Measurements from ENCODE around the gene PSMD5. TPM values are rescaled to one million over a fixed set of nuclear protein-coding genes. Genes with fewer than 3 reads are reported as not detected.

The PSMD5 gene
- polyA plus RNA-seq, 1 experiment, result 57.6 TPM

DNA sequence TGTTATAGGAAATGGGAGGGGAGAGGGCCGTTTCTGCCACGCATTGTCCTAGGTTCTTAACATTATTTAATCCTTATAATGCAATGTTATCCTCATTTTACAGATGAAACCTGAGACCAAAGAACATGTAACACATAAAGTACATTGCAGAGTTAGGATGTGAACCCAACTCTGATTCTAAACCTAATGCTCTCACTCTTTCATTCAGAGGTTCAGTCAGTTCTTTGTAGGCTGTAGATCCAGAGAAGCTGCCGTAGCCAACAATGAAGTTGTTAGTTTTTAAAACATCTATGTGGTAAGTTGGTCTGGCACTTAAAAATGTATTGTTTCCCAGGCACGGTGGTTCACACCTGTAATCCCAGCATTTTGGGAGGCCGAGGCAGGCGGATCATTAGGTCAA, 10.5 kb upstream of the PSMD5 start:
- H3K4me3 ChIP-seq (ENCODE audit: low read depth, low read length), result no peak overlapping the region
- ChIA-PET POLR2A (no interaction called here), CTCF (no interaction called here)
- no peak for DNase-seq (ENCODE audit: low read depth, low spot score)
- no peaks in the 10 kb centered on the region for H3K9me3 ChIP-seq (ENCODE audit: control insufficient read depth, insufficient read depth, low read length)
- no peak overlapping the region for H3K27ac ChIP-seq (ENCODE audit: low read depth, low read length)
- TF ChIP-seq, protein P1, sequence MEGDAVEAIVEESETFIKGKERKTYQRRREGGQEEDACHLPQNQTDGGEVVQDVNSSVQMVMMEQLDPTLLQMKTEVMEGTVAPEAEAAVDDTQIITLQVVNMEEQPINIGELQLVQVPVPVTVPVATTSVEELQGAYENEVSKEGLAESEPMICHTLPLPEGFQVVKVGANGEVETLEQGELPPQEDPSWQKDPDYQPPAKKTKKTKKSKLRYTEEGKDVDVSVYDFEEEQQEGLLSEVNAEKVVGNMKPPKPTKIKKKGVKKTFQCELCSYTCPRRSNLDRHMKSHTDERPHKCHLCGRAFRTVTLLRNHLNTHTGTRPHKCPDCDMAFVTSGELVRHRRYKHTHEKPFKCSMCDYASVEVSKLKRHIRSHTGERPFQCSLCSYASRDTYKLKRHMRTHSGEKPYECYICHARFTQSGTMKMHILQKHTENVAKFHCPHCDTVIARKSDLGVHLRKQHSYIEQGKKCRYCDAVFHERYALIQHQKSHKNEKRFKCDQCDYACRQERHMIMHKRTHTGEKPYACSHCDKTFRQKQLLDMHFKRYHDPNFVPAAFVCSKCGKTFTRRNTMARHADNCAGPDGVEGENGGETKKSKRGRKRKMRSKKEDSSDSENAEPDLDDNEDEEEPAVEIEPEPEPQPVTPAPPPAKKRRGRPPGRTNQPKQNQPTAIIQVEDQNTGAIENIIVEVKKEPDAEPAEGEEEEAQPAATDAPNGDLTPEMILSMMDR (IDR thresholded peaks at IDR 0.05; ENCODE audit: low read depth, low read length), result no peak
- no peaks in the 10 kb centered on the region for H3K27me3 ChIP-seq (ENCODE audit: control insufficient read depth, insufficient read depth, low read length)

DNA sequence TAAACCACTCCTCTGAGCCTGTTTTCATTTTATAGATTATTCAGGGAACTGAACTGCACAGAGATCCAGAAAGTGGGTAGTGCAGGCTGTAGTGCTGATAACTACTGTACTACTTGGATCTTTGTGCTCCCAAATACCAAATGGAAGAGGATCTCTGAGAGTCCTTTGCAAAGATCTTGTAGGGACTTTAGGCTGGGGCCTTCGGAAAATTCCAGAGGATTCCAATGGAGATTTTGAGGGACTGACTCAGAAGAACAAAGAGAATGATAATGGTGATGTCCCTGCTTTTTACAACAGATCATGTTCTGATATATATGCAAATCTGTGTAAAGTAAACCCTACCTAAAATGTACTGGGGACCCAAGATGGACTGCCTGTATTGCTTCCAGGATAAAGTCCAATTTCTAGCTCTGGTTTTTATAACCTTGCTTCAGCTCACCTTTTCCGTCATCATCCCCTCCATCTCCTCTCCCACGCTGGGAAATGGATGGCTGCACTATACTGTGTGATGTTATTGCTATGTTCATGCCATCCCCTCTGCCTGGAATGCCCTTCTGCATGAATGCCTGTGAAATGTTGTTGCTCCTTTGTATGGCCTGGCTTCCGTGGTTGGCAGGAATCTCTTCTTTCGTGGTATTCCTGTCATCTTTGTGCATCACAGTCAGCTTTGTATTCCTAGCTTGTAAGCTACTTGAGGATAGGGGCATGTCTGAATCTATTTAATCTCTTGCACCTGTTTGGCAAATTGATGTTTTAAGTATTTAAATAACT, 9.7 kb upstream of the PSMD5 start:
- ChIA-PET CTCF (no interaction called here), POLR2A (no interaction called here)
- H3K27ac ChIP-seq (ENCODE audit: low read depth, low read length), result no peak overlapping the region
- H3K4me3 ChIP-seq (ENCODE audit: low read depth, low read length), result no peak overlapping the region
- H3K27me3 ChIP-seq (ENCODE audit: control insufficient read depth, insufficient read depth, low read length), result no peaks in the 10 kb centered on the region
- TF ChIP-seq, protein P1 (IDR thresholded peaks at IDR 0.05; ENCODE audit: low read depth, low read length), result no peak
- DNase-seq (ENCODE audit: low read depth, low spot score), result no peak
- no peaks in the 10 kb centered on the region for H3K9me3 ChIP-seq (ENCODE audit: control insufficient read depth, insufficient read depth, low read length)

DNA sequence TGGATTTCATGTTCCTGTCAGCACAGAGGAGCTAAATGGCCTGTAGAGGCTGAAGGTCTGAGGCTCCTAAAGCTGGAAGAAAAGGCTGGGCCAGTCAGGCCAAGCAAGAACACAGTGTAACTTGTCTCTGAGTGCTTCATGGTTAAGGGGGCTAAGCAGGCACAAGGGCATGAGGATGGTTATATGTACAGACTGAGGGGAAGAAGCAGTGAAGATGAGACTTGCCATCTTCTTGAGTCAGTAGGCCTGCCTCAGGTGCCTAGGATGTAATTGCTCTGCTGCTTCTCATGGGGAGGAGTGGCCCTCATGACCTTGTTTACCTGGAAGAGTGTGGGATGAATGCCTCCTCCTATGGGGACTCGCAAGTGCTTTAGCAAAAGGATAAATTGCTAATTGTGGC, 8.7 kb upstream of the PSMD5 start:
- H3K27ac ChIP-seq (ENCODE audit: low read depth, low read length), result no peak overlapping the region
- CTCF ChIA-PET, result no interaction called here
- no peaks in the 10 kb centered on the region for H3K9me3 ChIP-seq (ENCODE audit: control insufficient read depth, insufficient read depth, low read length)
- no peak for DNase-seq (ENCODE audit: low read depth, low spot score)
- no peak overlapping the region for H3K4me3 ChIP-seq (ENCODE audit: low read depth, low read length)
- no peaks in the 10 kb centered on the region for H3K27me3 ChIP-seq (ENCODE audit: control insufficient read depth, insufficient read depth, low read length)
- TF ChIP-seq, protein P1 (IDR thresholded peaks at IDR 0.05; ENCODE audit: low read depth, low read length), result no peak
- POLR2A ChIA-PET, result no interaction called here

DNA sequence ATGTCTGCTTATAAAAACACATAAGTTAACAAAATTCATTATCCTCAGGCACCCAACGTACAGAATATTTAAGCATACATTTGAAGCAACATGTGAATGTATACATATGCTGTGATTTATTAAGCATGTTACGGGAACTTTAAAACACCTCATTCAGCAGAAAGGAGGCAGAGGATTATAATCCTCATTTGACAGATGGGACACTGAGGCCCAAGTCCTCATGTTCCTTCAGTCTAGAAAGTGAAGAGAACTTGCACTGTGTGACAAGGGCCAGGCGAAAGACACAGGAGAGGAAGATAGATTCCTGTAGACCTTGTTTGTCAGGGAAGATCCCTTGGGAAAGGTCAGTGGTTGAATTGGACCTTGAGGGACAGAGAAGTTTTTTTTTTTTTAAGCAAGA, 7.6 kb upstream of the PSMD5 start:
- no peaks in the 10 kb centered on the region for H3K27me3 ChIP-seq (ENCODE audit: control insufficient read depth, insufficient read depth, low read length)
- POLR2A ChIA-PET, result no interaction called here
- no peak overlapping the region for H3K27ac ChIP-seq (ENCODE audit: low read depth, low read length)
- no peak overlapping the region for H3K4me3 ChIP-seq (ENCODE audit: low read depth, low read length)
- no peaks in the 10 kb centered on the region for H3K9me3 ChIP-seq (ENCODE audit: control insufficient read depth, insufficient read depth, low read length)
- TF ChIP-seq, protein P1 (IDR thresholded peaks at IDR 0.05; ENCODE audit: low read depth, low read length), result no peak
- CTCF ChIA-PET, result no interaction called here
- DNase-seq (ENCODE audit: low read depth, low spot score), result no peak

DNA sequence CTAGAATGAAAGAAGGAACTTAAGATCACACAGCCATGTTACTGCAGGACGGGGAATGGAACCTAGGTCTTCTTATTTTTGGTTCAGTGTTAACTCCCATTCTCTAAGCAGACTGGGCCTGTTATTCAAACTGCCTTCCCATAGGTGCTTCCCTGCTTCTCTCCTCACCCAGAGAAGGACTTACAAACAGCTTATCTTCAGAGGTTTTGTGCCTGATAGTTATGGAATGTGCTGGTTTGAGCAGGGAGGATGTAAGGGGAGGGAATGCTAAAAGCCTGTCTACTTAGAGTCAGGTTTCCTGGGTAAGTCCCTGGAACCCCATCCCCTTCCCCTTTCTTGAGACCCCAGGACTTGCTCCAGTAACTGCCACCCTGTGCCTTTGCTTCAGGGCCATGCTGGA, 4.2 kb upstream of the PSMD5 start:
- CTCF ChIA-PET, result interaction anchor here (0.8 to 1.5 kb wide), 2 partner anchors 91 to 213 kb away, joined by 3 read pairs; no protein-coding TSS in a partner anchor
- TF ChIP-seq, protein P1 (IDR thresholded peaks at IDR 0.05; ENCODE audit: low read depth, low read length), result no peak
- H3K9me3 ChIP-seq (ENCODE audit: control insufficient read depth, insufficient read depth, low read length), result no peaks in the 10 kb centered on the region; the same call in 1 of the 2 replicates
- no peak overlapping the region for H3K27ac ChIP-seq (ENCODE audit: low read depth, low read length)
- H3K4me3 ChIP-seq (ENCODE audit: low read depth, low read length), result no peak overlapping the region
- POLR2A ChIA-PET, result no interaction called here
- no peaks in the 10 kb centered on the region for H3K27me3 ChIP-seq (ENCODE audit: control insufficient read depth, insufficient read depth, low read length)
- DNase-seq (ENCODE audit: low read depth, low spot score), result no peak
